ENCODE results near the gene PRKCQ.

DNA sequence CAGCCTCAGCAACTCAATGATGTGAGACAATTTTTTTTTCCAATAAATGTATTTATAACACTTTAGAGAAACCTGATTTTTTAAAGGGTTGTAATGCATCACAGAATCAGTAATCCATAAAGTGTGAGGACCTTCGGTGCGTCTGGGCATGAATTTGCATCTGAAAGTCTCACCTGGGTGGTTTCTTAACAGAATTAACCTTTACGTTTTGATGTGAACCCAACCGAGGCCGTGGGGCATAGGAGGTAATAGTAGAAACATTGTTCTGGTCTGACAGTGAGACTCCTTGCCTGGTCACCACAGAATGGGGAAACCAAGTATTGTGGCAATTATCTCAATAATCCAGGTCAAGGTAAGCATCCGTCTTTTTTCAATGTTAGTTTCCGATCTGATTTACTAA lies 114.6 kb downstream of the PRKCQ start:
- TF ChIP-seq CTCF (IDR thresholded peaks at IDR 0.05; ENCODE audit: insufficient read depth, low read depth, low read length): no peak
- TF ChIP-seq EZH2 (IDR thresholded peaks at IDR 0.05; ENCODE audit: insufficient read depth, low read length): no peak
